ENCODE measurements around the gene LBHD1.
"Not testable (repeated sequence)": the region's sequence is repeated elsewhere in the genome, so short reads cannot be mapped to it uniquely, and the experiment has no call there.

LBHD1 gene

GRCh38 chr11:62627713-62628112 is 44.4 kb downstream of the LBHD1 start:
- DNase-seq (ENCODE audit: low read depth), result peak; percentile 37
- peak; percentile 29 for TF ChIP-seq CTCF (conservative IDR thresholded peaks at IDR 0.05; ENCODE audit: low read depth, low read length)
- H3K4me3 ChIP-seq (ENCODE audit: low read depth, low read length), result no peak overlapping the region

DNA sequence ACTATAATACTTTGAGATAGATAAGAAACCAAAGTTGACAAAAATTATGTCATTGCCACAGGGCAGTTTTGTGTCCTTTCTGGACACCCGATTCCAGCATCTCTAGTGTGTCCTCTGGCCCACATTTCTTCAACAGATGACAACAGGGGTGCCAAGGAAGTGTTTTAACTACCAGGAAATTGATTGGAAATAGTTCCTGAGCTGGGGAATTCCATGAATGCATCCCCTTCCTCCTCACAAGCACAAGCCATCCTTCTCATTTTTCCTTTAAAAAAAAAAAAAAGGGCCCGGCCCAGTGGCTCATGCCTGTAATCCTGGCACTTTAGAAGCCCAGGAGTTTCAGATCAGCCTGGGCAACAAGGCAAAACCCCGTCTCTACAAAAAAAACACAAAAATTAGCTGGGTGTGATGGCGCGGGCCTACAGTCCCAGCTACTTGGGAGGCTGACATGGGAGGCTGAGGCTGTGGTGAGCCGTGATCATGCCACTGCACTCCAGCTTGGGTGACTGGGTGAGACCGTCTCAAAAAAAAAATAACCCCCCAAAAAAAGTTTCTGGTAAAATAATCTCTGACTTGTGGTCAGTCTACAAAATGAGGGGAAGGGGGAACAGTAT is 49.5 kb downstream of the LBHD1 start:
- no peak for TF ChIP-seq CTCF (conservative IDR thresholded peaks at IDR 0.05; ENCODE audit: low read depth, low read length)
- no peak overlapping the region for H3K4me3 ChIP-seq (ENCODE audit: low read depth, low read length)
- DNase-seq (ENCODE audit: low read depth), result no peak

DNA sequence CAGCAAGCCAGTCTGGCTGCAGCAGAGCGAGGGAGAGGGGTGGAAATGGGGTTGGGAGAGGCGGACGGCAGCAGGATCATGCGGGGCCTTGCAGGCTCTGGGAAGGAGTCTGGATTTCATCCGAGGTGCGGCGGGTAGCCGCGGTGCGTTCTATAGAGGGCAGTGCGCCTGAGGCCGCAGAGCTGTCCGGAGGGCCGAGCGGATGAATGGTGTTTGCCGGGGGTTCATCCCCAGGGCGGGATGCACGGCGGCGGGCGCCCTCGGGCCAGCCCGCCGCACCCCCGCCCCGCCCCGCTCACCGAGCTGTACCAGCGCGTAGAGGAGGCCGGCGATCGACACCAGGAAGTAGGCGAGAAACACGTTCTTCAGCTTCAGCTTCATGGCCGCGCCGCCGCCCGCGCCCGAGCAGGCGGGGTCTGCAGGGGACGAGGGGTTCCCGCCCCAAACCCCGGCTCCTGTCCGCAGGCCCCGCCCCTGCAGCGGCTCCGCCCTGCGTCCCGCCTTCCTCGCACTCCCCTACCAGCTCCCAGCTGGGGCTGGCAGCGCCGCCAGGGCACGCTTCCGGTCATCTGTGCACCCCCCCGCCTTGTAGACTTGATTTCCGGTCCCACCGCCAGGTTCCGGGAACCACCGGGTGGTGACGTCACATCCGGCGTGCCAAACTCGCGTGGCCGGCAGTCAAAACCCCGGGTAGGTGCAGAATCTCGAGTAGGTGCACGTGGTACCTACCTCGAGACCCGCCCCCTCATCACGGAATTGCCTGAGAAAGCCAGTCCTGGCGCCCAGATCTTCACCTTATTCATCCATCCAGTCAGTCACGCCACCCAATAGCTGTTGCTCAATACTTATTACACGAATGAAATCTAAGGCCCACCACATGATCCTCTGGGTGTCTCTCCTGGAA is 50.2 kb downstream of the LBHD1 start, which contains the start of gene B3GAT3:
TSS of gene B3GAT3 (minus strand) at position 420 of the 904 bp plus-strand sequence. CDS start at position 381, 39 bp downstream.
- DNase-seq (ENCODE audit: low read depth), result peak; percentile 99
- TF ChIP-seq CTCF (conservative IDR thresholded peaks at IDR 0.05; ENCODE audit: low read depth, low read length), result no peak
- H3K4me3 ChIP-seq (ENCODE audit: low read depth, low read length), result peak within 1 kb of the TSS; percentile 75

GRCh38 chr11:62621027-62621566 is 51.0 kb downstream of the LBHD1 start:
- peak overlapping the region; percentile 75 for H3K4me3 ChIP-seq (ENCODE audit: low read depth, low read length)
- no peak for DNase-seq (ENCODE audit: low read depth)
- no peak for TF ChIP-seq CTCF (conservative IDR thresholded peaks at IDR 0.05; ENCODE audit: low read depth, low read length)

DNA sequence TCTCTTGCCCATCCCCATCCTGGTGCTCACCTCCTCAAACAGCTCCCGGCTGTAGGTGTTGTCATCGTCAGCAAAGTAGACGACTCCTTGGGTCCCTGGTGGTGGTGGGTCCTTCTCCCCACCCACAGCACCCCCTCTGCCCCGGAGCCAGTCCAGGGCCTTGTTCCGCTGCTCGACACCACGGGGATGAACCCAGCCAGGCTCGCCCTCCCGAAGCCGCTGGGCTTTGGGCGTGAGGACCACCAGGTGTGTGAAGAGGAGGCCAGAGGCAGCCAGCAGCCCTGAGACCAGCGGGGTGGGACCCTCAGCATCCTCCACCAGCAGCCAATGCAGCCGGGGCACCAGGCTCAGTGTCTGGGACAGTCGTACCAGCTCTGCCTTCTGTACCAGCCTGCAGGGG is 55.1 kb downstream of the LBHD1 start:
- DNase-seq (ENCODE audit: low read depth), result not testable (repeated sequence)

GRCh38 chr11:62615521-62615920 is 56.5 kb downstream of the LBHD1 start:
- no peak for TF ChIP-seq CTCF (conservative IDR thresholded peaks at IDR 0.05; ENCODE audit: low read depth, low read length)
- no peak overlapping the region for H3K4me3 ChIP-seq (ENCODE audit: low read depth, low read length)
- DNase-seq (ENCODE audit: low read depth), result no peak

More for the DNA sequence above, 55.1 kb downstream of the LBHD1 start:
- not testable (repeated sequence) for H3K4me3 ChIP-seq (ENCODE audit: low read depth, low read length)

DNA sequence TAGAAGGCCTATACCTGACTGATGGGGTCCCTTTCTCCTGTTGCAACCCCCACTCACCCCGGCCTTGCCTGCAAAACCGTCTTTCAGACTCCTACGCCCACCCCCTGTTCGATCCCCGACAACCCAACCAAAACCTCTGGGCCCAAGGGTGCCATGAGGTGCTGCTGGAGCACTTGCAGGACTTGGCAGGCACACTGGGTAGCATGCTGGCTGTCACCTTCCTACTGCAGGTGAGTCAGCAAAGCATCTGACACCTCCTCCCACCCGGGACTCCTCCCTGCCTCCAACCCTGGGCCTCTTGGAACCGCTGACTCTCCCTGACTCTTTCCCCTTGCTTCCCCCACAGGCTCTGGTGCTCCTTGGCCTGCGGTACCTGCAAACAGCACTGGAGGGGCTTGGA is 57.8 kb downstream of the LBHD1 start:
- TF ChIP-seq CTCF (conservative IDR thresholded peaks at IDR 0.05; ENCODE audit: low read depth, low read length), result no peak
- H3K4me3 ChIP-seq (ENCODE audit: low read depth, low read length), result no peak overlapping the region
- no peak for DNase-seq (ENCODE audit: low read depth)

Measured in choroid plexus epithelial cell (primary cell).